Posterior vena cava (tissue), 2 donors: ENCODE results near the gene VCL. TPM values are rescaled to one million over a fixed set of nuclear protein-coding genes. Genes with fewer than 3 reads are reported as not detected.

Experiments used
- DNase-seq: peaks from one replicate; pipeline ENCODE4 v3.0.0-alpha.2; 2020; ENCODE audit warnings: low spot score
- intact Hi-C, 2 donors: fragments of 100-400 bp; cut with DNase I; formaldehyde crosslinking; loops; one replicate each; pipeline versions ENCODE4 v1.14.1 to v1.14.2; 2022 to 2023
- total RNA-seq, 2 donors: library from RNA; stranded (reverse); fragmentation: NEBNext Ultra II Directional; extraction: Animal tissue kit (Norgen Biotek cat#: 25700); gene quantifications; one replicate each; pipeline ENCODE4 v1.2.1, GENCODE V29; 2021
- donor health status: DM: yes; HTN: yes; CAD: no.
- donor health status: DM: yes; HTN: yes; CAD: no.

The VCL gene
- total RNA-seq, 2 donors from 2014 or later, result 419 to 480 TPM

- intact Hi-C loops, result no loop called here
- no peak for DNase-seq
These were observed 85.4 kb downstream of the VCL start for GRCh38 chr10:74083304-74083703.

GRCh38 chr10:74084955-74085354, 87.0 kb downstream of the VCL start:
- intact Hi-C loops, result no loop called here
- DNase-seq, result no peak

- intact Hi-C loops, result no loop called here
- DNase-seq, result no peak
These were observed 88.4 kb downstream of the VCL start for GRCh38 chr10:74086317-74086716.

GRCh38 chr10:74088722-74089121, 90.8 kb downstream of the VCL start:
- DNase-seq, result no peak
- intact Hi-C loops, result no loop called here

GRCh38 chr10:74092372-74092771, 94.5 kb downstream of the VCL start:
- intact Hi-C loops, result loop anchor here in 1 of 2 donors (10.0 kb wide), 1 partner anchor 208 kb away; no protein-coding TSS in a partner anchor

GRCh38 chr10:74093530-74094164, 95.7 kb downstream of the VCL start:
- no peak for DNase-seq

More at GRCh38 chr10:74092372-74092771, 94.5 kb downstream of the VCL start:
- no peak for DNase-seq

GRCh38 chr10:74094231-74094630, 96.3 kb downstream of the VCL start:
- DNase-seq, result no peak
- intact Hi-C loops, result loop anchor here in 1 of 2 donors (10.0 kb wide), 1 partner anchor 209 kb away; no protein-coding TSS in a partner anchor

More at GRCh38 chr10:74093530-74094164, 95.7 kb downstream of the VCL start:
- intact Hi-C loops, result loop anchor here in 1 of 2 donors (10.0 kb wide), 1 partner anchor 209 kb away; no protein-coding TSS in a partner anchor

GRCh38 chr10:74096777-74097176, 98.9 kb downstream of the VCL start:
- DNase-seq, result no peak
- intact Hi-C loops, result loop anchor here in 1 of 2 donors (10.0 kb wide), 1 partner anchor 212 kb away; no protein-coding TSS in a partner anchor

- no peak for DNase-seq
- intact Hi-C loops, result loop anchor here in 1 of 2 donors (10.0 kb wide), 1 partner anchor 213 kb away; no protein-coding TSS in a partner anchor
These were observed 99.9 kb downstream of the VCL start for GRCh38 chr10:74097776-74098175.

GRCh38 chr10:74099420-74099819, 101.5 kb downstream of the VCL start:
- no peak for DNase-seq
- intact Hi-C loops, result loop anchor here in 1 of 2 donors (10.0 kb wide), 1 partner anchor 215 kb away; no protein-coding TSS in a partner anchor

- no peak for DNase-seq
These were observed 101.9 kb downstream of the VCL start for GRCh38 chr10:74099836-74100235.

GRCh38 chr10:74103560-74104258, 105.8 kb downstream of the VCL start:
- DNase-seq, result no peak
- intact Hi-C loops, result no loop called here

More at GRCh38 chr10:74099836-74100235, 101.9 kb downstream of the VCL start:
- intact Hi-C loops, result loop anchor here in 1 of 2 donors (10.0 kb wide), 1 partner anchor 215 kb away; no protein-coding TSS in a partner anchor

GRCh38 chr10:74104480-74104879, 106.6 kb downstream of the VCL start:
- no peak for DNase-seq
- intact Hi-C loops, result no loop called here

GRCh38 chr10:74104996-74105395, 107.1 kb downstream of the VCL start:
- DNase-seq, result no peak
- intact Hi-C loops, result no loop called here

- intact Hi-C loops, result no loop called here
- DNase-seq, result no peak
These were observed 109.5 kb downstream of the VCL start for GRCh38 chr10:74107391-74107790.

- DNase-seq, result no peak
- intact Hi-C loops, result no loop called here
These were observed 111.5 kb downstream of the VCL start for GRCh38 chr10:74109452-74109851.

- intact Hi-C loops, result no loop called here
- no peak for DNase-seq
These were observed 112.2 kb downstream of the VCL start for GRCh38 chr10:74110120-74110519.

- intact Hi-C loops, result no loop called here
These were observed 113.9 kb downstream of the VCL start for GRCh38 chr10:74111799-74112198.

GRCh38 chr10:74113546-74113945, 115.6 kb downstream of the VCL start:
- intact Hi-C loops, result no loop called here

More at GRCh38 chr10:74111799-74112198, 113.9 kb downstream of the VCL start:
- DNase-seq, result no peak

GRCh38 chr10:74114041-74114448, 116.1 kb downstream of the VCL start:
- DNase-seq, result no peak
- intact Hi-C loops, result no loop called here

More at GRCh38 chr10:74113546-74113945, 115.6 kb downstream of the VCL start:
- DNase-seq, result no peak
